Mesodermal cell (in vitro differentiated cells): ENCODE results near the gene PSMA7.
"Not testable (repeated sequence)": the region's sequence is repeated elsewhere in the genome, so short reads cannot be mapped to it uniquely, and the experiment has no call there.

ENCODE experiments used
- H3K27ac ChIP-seq: 2 replicates; pipeline ENCODE4 v1.7.0; 2013; ENCODE audit warnings: mild to moderate bottlenecking, low read depth, low read length, moderate library complexity; ENCODE audit not compliant: severe bottlenecking
- H3K36me3 ChIP-seq: 2 replicates; pipeline ENCODE4 v1.7.1; 2013; ENCODE audit warnings: mild to moderate bottlenecking, low read length, moderate library complexity; ENCODE audit not compliant: control insufficient read depth, insufficient read depth
- H3K4me1 ChIP-seq: one replicate; pipeline ENCODE4 v1.7.1; 2013; ENCODE audit warnings: mild to moderate bottlenecking, low read length; ENCODE audit not compliant: insufficient read depth, control insufficient read depth, poor library complexity, severe bottlenecking
- H3K4me3 ChIP-seq: 2 replicates; pipeline ENCODE4 v1.7.0; 2013; ENCODE audit warnings: low read length, control low read depth, mild to moderate bottlenecking; ENCODE audit not compliant: insufficient read depth, poor library complexity, severe bottlenecking; ENCODE audit errors: extremely low read depth
- H3K9me3 ChIP-seq: 2 replicates; pipeline ENCODE4 v1.7.1; 2013; ENCODE audit warnings: mild to moderate bottlenecking, low read length, moderate library complexity; ENCODE audit not compliant: control insufficient read depth
- WGBS, 2 experiments: methylation state at CpG; one replicate each; pipeline ENCODE4 v1.1.5; 2013; ENCODE audit warnings: missing lambda C conversion rate in 2 of 2; ENCODE audit not compliant: insufficient coverage in 2 of 2; 5-methylcytosine and 5-hydroxymethylcytosine counted together

The PSMA7 gene

DNA sequence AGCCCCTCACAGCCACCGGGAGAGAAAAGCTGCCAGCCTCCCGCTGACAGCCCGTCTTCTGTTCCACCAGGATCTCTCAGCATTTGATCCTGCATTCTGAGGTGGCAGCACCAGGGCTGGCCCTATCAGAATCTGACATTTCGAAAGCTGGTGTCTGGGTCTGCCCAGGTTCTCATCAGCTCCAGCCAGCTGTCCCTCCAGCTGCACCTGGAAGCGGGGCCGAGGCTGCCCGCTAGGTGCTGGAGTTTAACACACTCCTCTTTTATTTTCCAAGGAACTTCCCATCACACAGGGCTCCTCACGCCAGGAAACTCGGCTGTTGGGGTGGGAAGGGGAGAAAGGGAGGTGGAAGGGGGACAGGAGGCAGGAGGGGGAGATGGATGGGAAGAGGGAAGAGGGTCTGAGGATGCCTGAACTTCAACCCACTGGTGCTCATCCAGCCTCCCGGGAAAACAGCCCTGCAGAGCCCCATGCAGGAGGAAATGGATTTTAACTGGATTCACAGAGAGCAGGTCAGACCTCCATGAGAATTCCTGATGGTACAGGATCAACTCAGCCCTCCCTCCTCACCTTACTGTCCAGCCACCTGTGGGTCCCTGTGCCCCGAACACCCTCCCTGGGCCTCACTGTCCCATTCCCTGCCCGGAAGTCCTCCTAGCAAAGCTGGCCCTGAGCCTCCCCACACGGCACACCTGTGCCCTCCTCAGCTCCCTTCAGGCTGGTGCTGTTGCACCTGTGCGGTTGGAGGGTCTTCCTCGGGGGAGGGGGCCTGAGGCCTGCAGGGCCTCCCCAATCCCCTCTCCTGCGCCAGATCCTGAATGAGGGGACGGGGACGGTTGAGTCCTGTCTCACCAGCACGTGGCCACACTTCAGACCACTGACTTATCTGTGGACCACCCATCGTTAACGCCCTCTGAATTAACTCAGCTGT, 24.8 kb downstream of the PSMA7 start:
- peaks cover under 1% of the 10 kb centered on the region for H3K4me1 ChIP-seq
- WGBS, 2 experiments, result 80 to 83% methylated on average over 11 to 13 of the region's 21 CpGs
- no peaks in the 10 kb centered on the region for H3K36me3 ChIP-seq
- no peak overlapping the region for H3K27ac ChIP-seq
- no peak overlapping the region for H3K4me3 ChIP-seq
- H3K9me3 ChIP-seq, result peaks cover under 1% of the 10 kb centered on the region

DNA sequence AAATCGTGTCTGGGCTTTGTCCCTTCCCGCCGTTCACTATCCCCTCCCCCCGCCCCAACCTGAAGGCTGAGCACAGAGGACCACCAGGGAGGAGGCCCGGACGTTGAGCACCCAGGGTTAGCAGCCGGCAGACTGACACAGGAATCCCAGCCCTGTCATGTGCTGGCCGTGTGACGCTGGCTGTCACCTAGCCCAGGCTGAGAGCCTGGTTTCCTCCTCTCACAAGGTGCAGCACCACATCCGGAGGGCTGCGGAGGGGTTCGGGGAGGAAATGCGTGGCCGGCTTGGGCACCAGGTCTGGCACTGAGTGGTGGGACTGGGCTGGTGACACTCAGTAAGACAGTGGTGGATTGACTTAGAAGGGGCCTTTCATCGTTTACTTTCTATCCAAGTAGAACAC, 25.5 kb downstream of the PSMA7 start:
- Histone ChIP-seq H3K4me3 (no peak overlapping the region), H3K36me3 (no peaks in the 10 kb centered on the region), H3K9me3 (peaks cover 8% of the 10 kb centered on the region), H3K4me1 (no peaks in the 10 kb centered on the region), H3K27ac (no peak overlapping the region)
- 56 to 63% methylated on average over 9 to 13 of the region's 15 CpGs for WGBS, 2 experiments

DNA sequence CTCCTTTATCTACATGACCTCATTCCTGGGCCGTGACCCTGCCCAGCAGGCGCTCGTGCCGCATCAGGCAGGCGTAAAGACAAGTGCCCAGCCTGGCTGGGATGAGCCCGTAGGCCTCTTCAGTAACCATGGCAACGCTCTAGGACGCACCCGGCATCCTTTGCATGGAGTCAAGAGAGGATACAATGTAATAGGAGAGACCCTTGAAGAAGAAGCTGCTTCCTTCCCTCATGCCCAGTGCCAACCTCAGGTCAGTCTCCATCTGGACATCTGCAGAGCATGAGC, 25.9 kb downstream of the PSMA7 start:
- no peaks in the 10 kb centered on the region for H3K36me3 ChIP-seq
- H3K4me3 ChIP-seq, result no peak overlapping the region
- no peaks in the 10 kb centered on the region for H3K4me1 ChIP-seq
- no peak overlapping the region for H3K27ac ChIP-seq
- 41 to 48% methylated on average over 8 to 9 of the region's 9 CpGs for WGBS, 2 experiments
- H3K9me3 ChIP-seq, result peaks cover 11% of the 10 kb centered on the region

DNA sequence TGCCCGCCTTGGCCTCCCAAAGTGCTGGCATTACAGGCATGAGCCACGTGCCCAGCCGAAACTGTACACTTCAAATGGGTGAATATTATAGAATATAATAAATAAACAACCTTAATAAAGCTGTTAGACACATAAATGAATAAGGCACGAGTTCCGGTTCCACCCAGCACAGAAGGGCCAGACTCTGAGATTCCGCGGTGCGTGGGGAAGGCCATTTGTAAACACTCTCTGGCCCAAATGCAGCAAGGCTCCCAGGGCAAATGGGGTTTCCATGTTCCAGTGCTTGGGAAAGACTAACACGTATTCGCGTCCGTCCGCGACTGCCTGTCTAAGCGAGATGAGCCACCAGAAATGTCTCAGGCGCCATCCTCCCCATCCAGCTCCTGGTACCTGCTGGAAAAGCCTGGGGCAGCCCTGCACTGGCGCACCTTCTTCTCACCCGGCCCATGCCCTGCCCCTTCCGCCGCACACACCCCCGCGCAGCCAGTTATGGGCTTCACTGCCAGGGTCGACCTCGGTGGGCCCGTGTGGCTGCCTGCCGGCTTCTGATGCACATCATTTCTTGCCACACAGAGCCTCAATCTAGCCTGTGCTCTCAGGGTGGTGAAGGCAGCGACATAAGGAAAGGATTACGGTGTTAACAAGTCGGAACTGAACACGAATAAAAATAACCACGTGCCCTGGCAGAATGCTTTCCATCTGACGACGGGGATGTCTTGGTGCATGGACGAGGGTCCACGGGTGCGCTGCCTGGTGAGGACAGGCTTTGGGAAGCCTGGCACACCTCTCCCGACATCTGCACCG, 26.4 kb downstream of the PSMA7 start:
- H3K36me3 ChIP-seq, result no peaks in the 10 kb centered on the region
- WGBS, 2 experiments, result 86 to 90% methylated on average over 32 to 35 of the region's 38 CpGs
- H3K4me1 ChIP-seq, result no peaks in the 10 kb centered on the region
- H3K9me3 ChIP-seq, result peaks cover 14% of the 10 kb centered on the region
- no peak overlapping the region for H3K27ac ChIP-seq
- H3K4me3 ChIP-seq, result no peak overlapping the region

DNA sequence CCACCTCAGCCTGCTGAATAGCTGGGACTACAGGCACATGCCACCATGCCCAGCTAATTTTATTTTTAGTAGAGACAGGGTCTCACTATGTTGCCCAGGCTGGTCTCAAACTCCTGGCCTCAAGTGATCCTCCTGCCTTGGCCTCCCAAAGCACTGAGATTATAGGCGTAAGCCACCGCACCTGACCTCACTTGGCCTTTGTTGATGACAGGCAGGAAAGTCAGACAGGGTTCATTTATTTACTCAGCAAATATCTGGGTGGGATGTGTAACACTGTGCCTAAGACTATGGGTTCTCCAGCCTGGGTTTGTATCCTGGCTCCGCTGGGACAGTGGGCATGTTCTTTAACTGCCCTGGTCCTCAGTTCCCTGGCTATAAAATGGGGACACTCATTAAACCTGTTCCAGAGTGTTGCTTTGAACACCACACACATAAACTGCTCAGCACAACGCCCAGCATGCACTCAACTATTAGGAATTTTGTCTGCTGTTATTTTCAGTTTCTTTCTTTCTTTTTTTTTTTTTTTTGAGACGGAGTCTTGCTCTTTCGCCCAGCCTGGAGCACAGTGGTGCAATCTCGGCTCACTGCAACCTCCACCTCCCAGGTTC, 27.3 kb downstream of the PSMA7 start:
- H3K4me1 ChIP-seq, H3K4me3 ChIP-seq, H3K36me3 ChIP-seq, H3K27ac ChIP-seq: not testable (repeated sequence)
- peaks cover 14% of the 10 kb centered on the region for H3K9me3 ChIP-seq
- WGBS, 2 experiments, result 84 to 94% methylated on average over 3 to 5 of the region's 7 CpGs

DNA sequence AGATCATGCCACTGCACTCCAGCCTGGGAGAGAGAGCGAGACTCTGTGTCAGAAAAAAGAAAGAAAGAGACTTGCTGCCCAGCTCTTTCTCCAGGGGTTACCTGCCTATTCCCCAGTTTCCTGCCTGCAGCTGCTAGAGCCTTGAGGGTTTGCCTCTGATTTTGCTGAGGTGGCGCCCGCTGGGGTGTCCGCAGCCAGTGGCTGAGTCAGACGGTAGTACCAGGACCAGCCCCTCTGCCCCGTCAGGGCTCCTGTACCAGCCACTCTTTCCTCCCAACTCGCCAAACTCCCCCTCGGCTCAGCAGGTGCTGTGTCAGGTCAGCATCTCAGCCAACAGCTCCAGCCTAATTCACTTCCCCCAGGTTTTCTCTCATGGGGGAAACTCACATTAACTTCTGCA, 28.3 kb downstream of the PSMA7 start:
- Histone ChIP-seq H3K4me3 (no peak overlapping the region), H3K27ac (no peak overlapping the region), H3K4me1 (no peaks in the 10 kb centered on the region), H3K9me3 (peaks cover 14% of the 10 kb centered on the region), H3K36me3 (no peaks in the 10 kb centered on the region)
- 32 to 38% methylated on average over 4 to 8 of the region's 8 CpGs for WGBS, 2 experiments

DNA sequence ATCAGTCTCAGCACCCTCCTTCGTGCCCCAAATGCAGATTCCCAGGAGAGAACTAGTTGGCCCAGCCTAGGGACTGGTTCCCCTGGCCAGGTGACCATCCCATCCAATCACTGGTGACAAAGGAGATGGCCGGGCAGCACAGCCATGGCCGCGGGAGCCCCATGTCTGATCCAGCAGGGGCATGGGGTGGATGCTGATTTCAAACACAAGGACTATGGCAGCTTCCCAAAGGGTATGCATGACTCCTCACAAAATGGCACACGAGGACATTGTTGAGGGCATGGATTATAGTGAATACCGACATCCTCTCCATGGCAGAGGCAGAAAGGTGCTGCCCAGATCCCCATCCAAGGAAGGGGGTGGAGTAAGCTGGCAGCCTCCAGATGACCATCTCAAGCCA, 30.8 kb downstream of the PSMA7 start:
- WGBS, 2 experiments, result 89 to 90% methylated on average over 3 to 6 of the region's 6 CpGs
- H3K9me3 ChIP-seq, result peaks cover 30% of the 10 kb centered on the region
- H3K4me3 ChIP-seq, result no peak overlapping the region
- H3K27ac ChIP-seq, result no peak overlapping the region
- H3K36me3 ChIP-seq, result no peaks in the 10 kb centered on the region
- H3K4me1 ChIP-seq, result no peaks in the 10 kb centered on the region

DNA sequence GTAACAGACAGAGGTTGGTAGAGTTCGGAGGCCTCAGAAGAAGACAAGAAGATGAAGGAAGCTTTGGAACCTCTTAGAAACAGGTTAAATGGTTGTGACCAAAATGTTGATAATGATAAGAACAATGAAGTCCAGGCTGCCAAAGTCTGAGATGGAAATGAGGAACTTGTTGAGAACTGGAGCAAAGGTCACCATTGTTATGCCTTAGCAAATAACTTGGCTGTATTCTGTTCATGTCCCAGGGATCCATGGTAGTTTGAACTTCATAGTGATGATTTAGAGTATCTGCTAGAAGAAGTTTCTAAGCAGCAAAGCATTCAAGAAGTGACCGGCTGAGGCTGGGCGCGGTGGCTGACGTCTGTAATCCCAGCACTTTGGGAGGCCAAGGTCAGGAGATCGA, 32.0 kb downstream of the PSMA7 start:
- Histone ChIP-seq H3K4me3 (no peak overlapping the region), H3K27ac (no peak overlapping the region), H3K36me3 (no peaks in the 10 kb centered on the region), H3K4me1 (no peaks in the 10 kb centered on the region), H3K9me3 (peaks cover 37% of the 10 kb centered on the region)
- 87 to 94% methylated on average over 2 to 5 of the region's 6 CpGs for WGBS, 2 experiments

DNA sequence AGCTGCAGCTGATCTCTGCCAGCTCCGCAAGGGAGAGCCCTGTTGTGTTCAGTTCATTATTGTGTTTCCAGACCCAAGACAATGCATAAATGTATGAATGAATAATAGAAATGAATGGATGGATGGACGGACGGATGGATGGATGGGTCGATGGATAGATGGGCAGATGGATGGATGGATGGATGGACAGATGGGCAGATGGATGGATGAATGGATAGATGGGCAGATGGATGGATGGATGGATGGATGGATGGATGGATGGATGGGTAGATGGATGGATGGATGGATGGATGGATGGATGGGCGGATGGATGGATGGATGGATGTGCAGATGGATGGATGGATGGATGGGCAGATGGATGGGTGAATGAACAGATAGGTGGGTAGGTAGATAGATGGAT, 37.6 kb downstream of the PSMA7 start:
- Histone ChIP-seq H3K4me3 (no peak overlapping the region), H3K27ac (no peak overlapping the region), H3K4me1 (no peaks in the 10 kb centered on the region), H3K36me3 (no peaks in the 10 kb centered on the region), H3K9me3 (peaks cover 23% of the 10 kb centered on the region)
- 89 to 92% methylated on average over 4 to 5 of the region's 5 CpGs for WGBS, 2 experiments

DNA sequence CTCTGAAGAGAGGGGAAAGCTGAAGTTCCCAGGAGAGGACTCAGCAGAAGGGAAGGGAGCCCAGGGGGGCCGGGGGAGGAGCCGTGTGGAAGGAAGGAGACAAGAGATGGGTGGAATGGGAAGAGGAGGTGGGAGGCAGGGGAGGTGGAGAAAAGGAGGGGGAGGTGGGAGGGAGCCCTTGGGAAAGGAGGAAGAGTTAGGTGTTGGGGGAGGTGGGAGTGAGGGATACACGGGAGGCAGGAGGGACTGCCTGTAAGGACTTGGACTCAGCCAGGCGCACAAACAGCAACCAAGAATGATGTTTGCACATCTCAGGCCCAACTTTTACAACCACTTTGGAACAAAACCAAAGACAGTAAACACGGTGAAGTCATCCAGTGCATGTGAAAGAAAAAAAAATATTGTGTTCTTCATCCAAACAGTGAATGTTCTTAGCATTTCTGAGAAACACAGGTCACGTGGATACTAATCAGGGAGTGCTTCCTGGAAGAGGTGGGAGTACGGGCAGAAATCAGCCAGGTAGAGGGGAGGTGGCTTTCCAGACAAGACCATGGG, 38.3 kb downstream of the PSMA7 start:
- no peaks in the 10 kb centered on the region for H3K4me1 ChIP-seq
- H3K27ac ChIP-seq, result no peak overlapping the region
- H3K9me3 ChIP-seq, result peaks cover 23% of the 10 kb centered on the region
- H3K4me3 ChIP-seq, result no peak overlapping the region
- 60 to 70% methylated on average over 2 to 5 of the region's 7 CpGs for WGBS, 2 experiments
- H3K36me3 ChIP-seq, result no peaks in the 10 kb centered on the region
